HUES6 (cell line): Measurements from ENCODE around the gene ASNS.

Source experiments
- H3K27ac ChIP-seq: 2 replicates; pipeline ENCODE4 v1.7.0; 2013; ENCODE audit warnings: low read depth, mild to moderate bottlenecking, low read length, inconsistent platforms
- H3K27me3 ChIP-seq: 2 replicates; pipeline ENCODE4 v1.6.1; 2013; ENCODE audit warnings: low read length; ENCODE audit not compliant: control insufficient read depth, insufficient read depth
- H3K36me3 ChIP-seq: 2 replicates; pipeline ENCODE4 v1.6.1; 2013; ENCODE audit warnings: low read length; ENCODE audit not compliant: control insufficient read depth, insufficient read depth
- H3K4me1 ChIP-seq: 2 replicates; pipeline ENCODE4 v1.6.1; 2013; ENCODE audit warnings: low read length; ENCODE audit not compliant: control insufficient read depth, insufficient read depth
- H3K4me3 ChIP-seq: 2 replicates; pipeline ENCODE4 v1.5.1; 2013; ENCODE audit warnings: low read depth, low read length
- H3K9ac ChIP-seq: one replicate; pipeline ENCODE4 v1.6.1; 2013; ENCODE audit warnings: mild to moderate bottlenecking, low read length
- H3K9me3 ChIP-seq: 2 replicates; pipeline ENCODE4 v1.6.1; 2013; ENCODE audit warnings: low read depth, low read length; ENCODE audit not compliant: control insufficient read depth, insufficient read depth

Gene ASNS

GRCh38 chr7:97842772-97843345, 29.3 kb downstream of the ASNS start:
- H3K4me1 ChIP-seq: no peaks in the 10 kb centered on the region
- peaks cover 11% of the 10 kb centered on the region; the same call in 1 of the 2 replicates for H3K9me3 ChIP-seq
- H3K9ac ChIP-seq: no peak overlapping the region
- H3K4me3 ChIP-seq: no peak overlapping the region
- no peaks in the 10 kb centered on the region for H3K27me3 ChIP-seq
- no peaks in the 10 kb centered on the region for H3K36me3 ChIP-seq
- H3K27ac ChIP-seq: no peak overlapping the region

DNA sequence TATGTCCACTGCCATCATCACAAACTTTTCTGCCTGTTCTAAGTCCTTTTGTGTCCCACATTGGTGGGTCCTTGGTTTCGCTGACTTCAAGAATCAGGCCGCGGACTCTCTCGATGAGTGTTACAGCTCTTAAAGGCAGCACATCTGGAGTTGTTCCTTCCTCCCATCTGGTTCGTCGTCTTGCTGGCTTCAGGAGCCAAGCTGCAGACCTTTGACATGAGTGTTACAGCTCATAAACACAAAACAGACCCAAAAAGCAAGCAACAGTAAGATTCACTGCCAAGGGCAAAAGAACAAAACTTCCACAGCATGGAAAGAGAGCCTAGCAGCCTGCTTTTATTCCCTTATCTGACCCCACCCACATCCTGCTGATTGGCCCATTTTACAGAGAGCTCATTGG, 30.2 kb downstream of the ASNS start:
- Histone ChIP-seq H3K4me3 (no peak overlapping the region), H3K9me3 (peaks cover 11% of the 10 kb centered on the region; the same call in 1 of the 2 replicates), H3K27me3 (no peaks in the 10 kb centered on the region), H3K27ac (no peak overlapping the region), H3K4me1 (no peaks in the 10 kb centered on the region), H3K36me3 (no peaks in the 10 kb centered on the region), H3K9ac (no peak overlapping the region)

- Histone ChIP-seq H3K4me1 (no peaks in the 10 kb centered on the region), H3K36me3 (no peaks in the 10 kb centered on the region), H3K27ac (no peak overlapping the region), H3K4me3 (no peak overlapping the region), H3K9ac (no peak overlapping the region), H3K9me3 (no peaks in the 10 kb centered on the region), H3K27me3 (no peaks in the 10 kb centered on the region)
Measured at GRCh38 chr7:97835296-97836138, 36.7 kb downstream of the ASNS start.

GRCh38 chr7:97819161-97819560, 53.0 kb downstream of the ASNS start:
- Histone ChIP-seq H3K27me3 (no peaks in the 10 kb centered on the region), H3K9ac (no peak overlapping the region), H3K9me3 (no peaks in the 10 kb centered on the region), H3K4me1 (no peaks in the 10 kb centered on the region), H3K4me3 (no peak overlapping the region), H3K27ac (no peak overlapping the region), H3K36me3 (no peaks in the 10 kb centered on the region)

DNA sequence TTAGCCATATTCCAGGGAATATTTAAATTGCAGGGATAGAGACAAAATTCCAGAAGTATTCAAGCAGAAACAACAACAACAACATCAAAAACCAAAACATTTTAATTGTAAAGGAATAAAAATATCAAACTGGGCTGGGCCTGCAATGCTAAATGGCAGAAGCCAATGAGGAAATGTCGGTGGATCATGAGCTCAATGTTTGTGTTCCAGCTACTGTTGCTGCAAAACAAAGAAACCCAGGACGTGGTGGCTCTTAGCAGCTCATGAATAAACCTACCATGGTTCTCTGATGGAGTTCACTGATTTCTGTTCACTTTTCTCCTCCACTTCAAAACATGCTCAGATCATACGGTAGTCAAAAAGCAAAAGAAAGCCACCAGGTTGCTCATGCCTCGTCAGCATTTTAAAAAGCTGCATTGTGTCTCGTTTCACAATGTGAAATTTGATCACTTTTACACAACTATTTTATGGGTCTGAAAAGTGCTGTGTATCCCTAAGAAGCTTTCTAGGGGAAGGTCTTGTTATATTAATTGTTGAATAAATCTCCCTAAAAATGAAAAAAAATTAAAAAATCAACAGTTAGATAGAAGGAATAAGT, 54.0 kb downstream of the ASNS start:
- Histone ChIP-seq H3K27me3 (no peaks in the 10 kb centered on the region), H3K36me3 (no peaks in the 10 kb centered on the region), H3K4me3 (no peak overlapping the region), H3K4me1 (no peaks in the 10 kb centered on the region), H3K9me3 (no peaks in the 10 kb centered on the region), H3K27ac (no peak overlapping the region), H3K9ac (no peak overlapping the region)
